Common myeloid progenitor, CD34-positive (primary cell): ENCODE data around the gene SLIT3. TPM values are rescaled to one million over a fixed set of nuclear protein-coding genes. Genes with fewer than 3 reads are reported as not detected.

Source experiments
- CTCF ChIA-PET: fragments of 350-600 bp; sonication (Branson Sonifier 250); formaldehyde crosslinking; loops from one replicate; lab custom pipeline; 2021; ENCODE audit warnings: antibody characterized with exemption; lab: Charles Lee
- POLR2A ChIA-PET: fragments of 350-600 bp; sonication (Branson Sonifier 250); formaldehyde crosslinking; loops from one replicate; lab custom pipeline; 2021; ENCODE audit warnings: antibody characterized with exemption; lab: Charles Lee
- DNase-seq, 3 donors: peaks; one replicate each; pipeline versions ENCODE4 v3.0.0 to v3.0.0-alpha.2; 2013
- H3K27ac ChIP-seq, 2 experiments: 1 replicate in 1 of 2; 2 replicates in 1 of 2; pipeline ENCODE4 v1.7.0; 2013; ENCODE audit warnings: inconsistent platforms in 2 of 2, low read length in 2 of 2, mild to moderate bottlenecking in 2 of 2, low read depth in 1 of 2, moderate library complexity in 1 of 2; ENCODE audit not compliant: severe bottlenecking in 2 of 2, insufficient read depth in 1 of 2, poor library complexity in 1 of 2
- H3K27me3 ChIP-seq, 5 experiments: replicated peaks in 2 of 5; 1 replicate in 3 of 5; 2 replicates in 2 of 5; pipeline versions ENCODE4 v1.6.1 to v1.7.0; 2013; ENCODE audit warnings: low read length in 4 of 5, mild to moderate bottlenecking in 2 of 5, moderate library complexity in 2 of 5, inconsistent platforms in 1 of 5; ENCODE audit not compliant: insufficient read depth in 5 of 5, control insufficient read depth in 4 of 5
- H3K36me3 ChIP-seq, 4 experiments: 1 replicate in 2 of 4; 2 replicates in 2 of 4; pipeline versions ENCODE4 v1.6.1 to v1.7.0; 2013; ENCODE audit warnings: low read length in 3 of 4, control low read depth in 1 of 4, mild to moderate bottlenecking in 1 of 4; ENCODE audit not compliant: control insufficient read depth in 4 of 4, insufficient read depth in 4 of 4
- H3K4me1 ChIP-seq, 4 experiments: 1 replicate in 3 of 4; 2 replicates in 1 of 4; pipeline versions ENCODE4 v1.6.1 to v1.7.1; 2013; ENCODE audit warnings: low read length in 3 of 4, mild to moderate bottlenecking in 3 of 4, control low read depth in 1 of 4, inconsistent platforms in 1 of 4, moderate library complexity in 1 of 4; ENCODE audit not compliant: control insufficient read depth in 4 of 4, insufficient read depth in 4 of 4; ENCODE audit errors: control extremely low read depth in 1 of 4
- H3K4me3 ChIP-seq, 7 experiments: 1 replicate in 4 of 7; 2 replicates in 3 of 7; pipeline versions ENCODE4 v1.5.1 to v1.7.0; 2013; ENCODE audit warnings: mild to moderate bottlenecking in 7 of 7, low read length in 6 of 7, moderate library complexity in 6 of 7, inconsistent platforms in 2 of 7, low read depth in 2 of 7, control low read depth in 1 of 7; ENCODE audit not compliant: insufficient read depth in 4 of 7, control insufficient read depth in 1 of 7; ENCODE audit errors: extremely low read depth in 1 of 7
- H3K9me3 ChIP-seq, 5 experiments: 1 replicate in 4 of 5; 2 replicates in 1 of 5; pipeline versions ENCODE4 v1.6.1 to v1.7.1; 2013; ENCODE audit warnings: low read length in 4 of 5, mild to moderate bottlenecking in 2 of 5, inconsistent platforms in 1 of 5, low read depth in 1 of 5, moderate library complexity in 1 of 5; ENCODE audit not compliant: control insufficient read depth in 4 of 5, insufficient read depth in 2 of 5; ENCODE audit errors: control extremely low read depth in 1 of 5
- WGBS: methylation state at CpG from one replicate; pipeline ENCODE4 v1.1.5; 2013; ENCODE audit not compliant: insufficient coverage; 5-methylcytosine and 5-hydroxymethylcytosine counted together
- polyA plus RNA-seq: library from polyadenylated mRNA; unstranded; fragments of 120-200 nt; gene quantifications from one replicate; pipeline ENCODE4 v1.2.1, GENCODE V29; 2013

The SLIT3 gene
- not detected for polyA plus RNA-seq

- ChIA-PET POLR2A (no interaction called here), CTCF (interaction anchor here (1.7 kb wide), 1 partner anchor 313 kb away, joined by 4 read pairs; no protein-coding TSS in a partner anchor)
- H3K27me3 ChIP-seq = peaks cover 14 to 97% (median 36%) of the 10 kb centered on the region in 5 experiments
- under 1% methylated on average over 69 of the region's 101 CpGs for WGBS
- H3K4me1 ChIP-seq = peaks cover 0 to 22% (median 6%) of the 10 kb centered on the region in 4 experiments
- peak in 1 of 3 donors; percentile 10 for DNase-seq
- no peaks in the 10 kb centered on the region for H3K36me3 ChIP-seq
- no peak within 1 kb of the TSS for H3K27ac ChIP-seq
- no peaks in the 10 kb centered on the region for H3K9me3 ChIP-seq
- H3K4me3 ChIP-seq = peak within 1 kb of the TSS in 4 of 7 experiments; percentile 10 to 63 (median 39)
Measured at GRCh38 chr5:169300468-169301385, at the start of gene SLIT3. Gene SLIT3 (minus strand): TSS chr5:169301139. CDS start chr5:169300709, 430 bp downstream.

GRCh38 chr5:169350016-169350415 is 49.1 kb upstream of the SLIT3 start:
- ChIA-PET POLR2A (no interaction called here), CTCF (no interaction called here)
- 86% methylated on average over 1 of the region's 1 CpG for WGBS
- Histone ChIP-seq H3K9me3 (no peaks in the 10 kb centered on the region), H3K36me3 (no peaks in the 10 kb centered on the region), H3K27ac (no peak overlapping the region), H3K4me1 (peaks cover 0 to 2% (median 0%) of the 10 kb centered on the region in 4 experiments), H3K4me3 (no peak overlapping the region), H3K27me3 (no peaks in the 10 kb centered on the region)
- DNase-seq = no peak

- H3K9me3 ChIP-seq = no peaks in the 10 kb centered on the region
- no peak overlapping the region for H3K4me3 ChIP-seq
- WGBS = 20% methylated on average over 1 of the region's 2 CpGs
- CTCF ChIA-PET = no interaction called here
- DNase-seq = no peak
- no peak overlapping the region for H3K27ac ChIP-seq
- peaks cover 0 to 2% (median 0%) of the 10 kb centered on the region in 4 experiments for H3K4me1 ChIP-seq
- H3K27me3 ChIP-seq = no peaks in the 10 kb centered on the region
- H3K36me3 ChIP-seq = no peaks in the 10 kb centered on the region
- POLR2A ChIA-PET = no interaction called here
Measured at GRCh38 chr5:169347786-169348185, 46.8 kb upstream of the SLIT3 start.

- WGBS = 95% methylated on average over 2 of the region's 3 CpGs
- Histone ChIP-seq H3K27ac (no peak overlapping the region), H3K27me3 (no peaks in the 10 kb centered on the region), H3K9me3 (no peaks in the 10 kb centered on the region), H3K36me3 (no peaks in the 10 kb centered on the region), H3K4me3 (no peak overlapping the region), H3K4me1 (peaks cover 0 to 11% (median 3%) of the 10 kb centered on the region in 4 experiments)
- CTCF ChIA-PET = no interaction called here
- POLR2A ChIA-PET = no interaction called here
- DNase-seq = no peak
Measured at GRCh38 chr5:169344629-169345028, 43.7 kb upstream of the SLIT3 start.

- no peaks in the 10 kb centered on the region for H3K9me3 ChIP-seq
- DNase-seq = no peak
- H3K36me3 ChIP-seq = no peaks in the 10 kb centered on the region
- H3K4me3 ChIP-seq = no peak overlapping the region
- POLR2A ChIA-PET = no interaction called here
- H3K27me3 ChIP-seq = no peaks in the 10 kb centered on the region
- CTCF ChIA-PET = no interaction called here
- H3K4me1 ChIP-seq = peaks cover 0 to 12% (median 3%) of the 10 kb centered on the region in 4 experiments
- H3K27ac ChIP-seq = no peak overlapping the region
Measured at GRCh38 chr5:169343766-169344165, 42.8 kb upstream of the SLIT3 start.

GRCh38 chr5:169341556-169341955 is 40.6 kb upstream of the SLIT3 start:
- Histone ChIP-seq H3K27me3 (no peaks in the 10 kb centered on the region), H3K36me3 (no peaks in the 10 kb centered on the region), H3K9me3 (no peaks in the 10 kb centered on the region), H3K4me1 (peaks cover 0 to 15% (median 5%) of the 10 kb centered on the region in 4 experiments), H3K4me3 (no peak overlapping the region), H3K27ac (no peak overlapping the region)
- ChIA-PET POLR2A (no interaction called here), CTCF (no interaction called here)
- peak in 2 of 3 donors; percentile 23 to 30 for DNase-seq

GRCh38 chr5:169339869-169340268 is 38.9 kb upstream of the SLIT3 start:
- H3K4me1 ChIP-seq = peaks cover 0 to 15% (median 5%) of the 10 kb centered on the region in 4 experiments
- no peak overlapping the region for H3K4me3 ChIP-seq
- no peaks in the 10 kb centered on the region for H3K36me3 ChIP-seq
- no peaks in the 10 kb centered on the region for H3K27me3 ChIP-seq
- no peak overlapping the region for H3K27ac ChIP-seq
- H3K9me3 ChIP-seq = no peaks in the 10 kb centered on the region
- DNase-seq = no peak
- ChIA-PET CTCF (no interaction called here), POLR2A (no interaction called here)
- 93% methylated on average over 2 of the region's 2 CpGs for WGBS
